Upper lobe of left lung (tissue), 6 donors: Measurements from ENCODE around the gene WBP2. TPM values are rescaled to one million over a fixed set of nuclear protein-coding genes. Genes with fewer than 3 reads are reported as not detected.

ENCODE experiments used
- ATAC-seq, 2 donors: fragments of 200-7000 bp; cut with Tn5 transposase; one replicate each; pipeline ENCODE4 v1.9.1; 2022; ENCODE audit warnings: mild to moderate bottlenecking in 2 of 2, moderate library complexity in 2 of 2; ENCODE audit not compliant: low FRiP score in 2 of 2
- DNase-seq, 2 donors: peaks; one replicate each; pipeline ENCODE4 v3.0.0-alpha.2; 2019 to 2020
- H3K27ac ChIP-seq, 4 donors: fragments of 200-600 bp; sonication (generic); one replicate each; pipeline ENCODE4 v1.5.1; 2016 to 2019
- H3K27me3 ChIP-seq, 4 donors: fragments of 200-600 bp; sonication (generic); one replicate each; pipeline ENCODE4 v1.5.1; 2017 to 2019
- H3K36me3 ChIP-seq, 4 donors: fragments of 200-600 bp; sonication (generic); one replicate each; pipeline ENCODE4 v1.5.1; 2016 to 2019
- H3K4me1 ChIP-seq, 4 donors: fragments of 200-600 bp; sonication (generic); one replicate each; pipeline ENCODE4 v1.5.1; 2018 to 2019
- H3K4me3 ChIP-seq, 4 donors: fragments of 200-600 bp; sonication (generic); one replicate each; pipeline ENCODE4 v1.5.1; 2017 to 2019; ENCODE audit warnings: mild to moderate bottlenecking in 2 of 4, moderate library complexity in 1 of 4
- H3K9me3 ChIP-seq, 4 donors: fragments of 200-600 bp; sonication (generic); one replicate each; pipeline ENCODE4 v1.5.1; 2018 to 2019
- EP300 ChIP-seq, 4 donors: sonication (generic); formaldehyde crosslinking; IDR thresholded peaks; one replicate each; pipeline ENCODE4 v1.5.1; 2017; ENCODE audit warnings: antibody characterized with exemption in 4 of 4, control low read depth in 2 of 4
- POLR2A ChIP-seq, 4 donors: fragments of 450-650 bp; IDR thresholded peaks; one replicate each; pipeline ENCODE4 v1.5.1; 2016 to 2017; ENCODE audit warnings: antibody characterized with exemption in 4 of 4, mild to moderate bottlenecking in 2 of 4
- POLR2AphosphoS5 ChIP-seq, 2 donors: sonication (generic); formaldehyde crosslinking; IDR thresholded peaks; one replicate each; pipeline ENCODE4 v1.5.1; 2017; ENCODE audit warnings: antibody characterized with exemption in 2 of 2
- WGBS, 2 donors: methylation state at CpG; one replicate each; pipeline ENCODE4 v1.1.5; 2017 to 2018; 5-methylcytosine and 5-hydroxymethylcytosine counted together
- total RNA-seq, 6 donors: library from RNA; depleted of rRNA in 4 of 6; stranded (reverse); fragments of >200 nt in 4 of 6; gene quantifications; one replicate each; pipeline versions ENCODE4 v1.1.0 to v1.2.1, GENCODE V29; 2016 to 2021
- TF ChIP-seq, protein P1 (sequence below), 6 experiments: fragments of 450-650 bp in 4 of 6; fragments of 200-600 bp in 2 of 6; sonication (generic) in 2 of 6; IDR thresholded peaks; one replicate each; pipeline ENCODE4 v1.5.1; 2016 to 2019; ENCODE audit warnings: antibody characterized with exemption in 6 of 6
- donor health status: DM: no; HTN: no; CAD: no; lungs with moderate emphysema.
- donor health status: DM: no; HTN: yes; CAD: no; lungs with severe emphysema.

The WBP2 gene
- total RNA-seq, 6 donors from 2014 or later = 70.1 to 183 (median 87.8) TPM

- peak overlapping the region in 1 of 4 donors; percentile 25 for H3K27ac ChIP-seq
- H3K9me3 ChIP-seq = no peaks in the 10 kb centered on the region
- H3K4me1 ChIP-seq = peaks cover 12 to 19% (median 15%) of the 10 kb centered on the region in 4 donors
- ATAC-seq (no peak), DNase-seq (no peak)
- no peak for TF ChIP-seq POLR2A (IDR thresholded peaks at IDR 0.05)
- TF ChIP-seq EP300 (IDR thresholded peaks at IDR 0.05) = no peak
- 34 to 69% methylated on average over 1 to 2 of the region's 2 CpGs for WGBS, 2 donors
- no peak overlapping the region for H3K4me3 ChIP-seq
- H3K27me3 ChIP-seq = no peaks in the 10 kb centered on the region
- peaks cover 17 to 79% (median 56%) of the 10 kb centered on the region in 4 donors for H3K36me3 ChIP-seq
Observed at GRCh38 chr17:75824666-75825065, 30.5 kb downstream of the WBP2 start.

DNA sequence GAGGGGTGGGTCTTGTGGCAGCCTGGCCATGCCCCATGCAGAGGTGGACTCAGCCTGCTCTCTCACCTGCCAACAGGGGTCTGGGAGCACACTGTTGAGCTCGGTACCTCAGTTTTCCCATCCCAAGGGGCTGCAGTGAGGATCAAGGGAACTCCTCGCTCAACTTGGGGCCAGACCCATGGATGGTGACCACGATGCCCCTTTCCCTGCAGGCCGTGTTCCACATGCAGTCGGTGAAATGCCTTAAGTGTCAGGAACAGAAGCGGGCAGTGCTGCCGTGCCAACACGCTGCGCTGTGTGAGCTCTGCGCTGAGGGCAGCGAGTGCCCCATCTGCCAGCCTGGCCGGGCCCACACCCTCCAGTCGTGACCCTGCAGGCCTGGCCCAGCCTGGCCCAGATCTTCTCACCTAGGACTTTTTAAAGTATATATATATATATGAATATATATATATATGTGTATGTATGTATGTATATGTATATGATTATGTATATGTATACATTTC lies 31.0 kb downstream of the WBP2 start:
- H3K36me3 ChIP-seq = peaks cover 22 to 81% (median 60%) of the 10 kb centered on the region in 4 donors
- ATAC-seq (no peak), DNase-seq (no peak)
- no peak overlapping the region for H3K27ac ChIP-seq
- WGBS, 2 donors = 92% methylated on average over 12 to 13 of the region's 13 CpGs
- no peaks in the 10 kb centered on the region for H3K9me3 ChIP-seq
- no peak overlapping the region for H3K4me3 ChIP-seq
- H3K27me3 ChIP-seq = no peaks in the 10 kb centered on the region
- H3K4me1 ChIP-seq = peaks cover 12 to 19% (median 15%) of the 10 kb centered on the region in 4 donors
- TF ChIP-seq, protein P1, sequence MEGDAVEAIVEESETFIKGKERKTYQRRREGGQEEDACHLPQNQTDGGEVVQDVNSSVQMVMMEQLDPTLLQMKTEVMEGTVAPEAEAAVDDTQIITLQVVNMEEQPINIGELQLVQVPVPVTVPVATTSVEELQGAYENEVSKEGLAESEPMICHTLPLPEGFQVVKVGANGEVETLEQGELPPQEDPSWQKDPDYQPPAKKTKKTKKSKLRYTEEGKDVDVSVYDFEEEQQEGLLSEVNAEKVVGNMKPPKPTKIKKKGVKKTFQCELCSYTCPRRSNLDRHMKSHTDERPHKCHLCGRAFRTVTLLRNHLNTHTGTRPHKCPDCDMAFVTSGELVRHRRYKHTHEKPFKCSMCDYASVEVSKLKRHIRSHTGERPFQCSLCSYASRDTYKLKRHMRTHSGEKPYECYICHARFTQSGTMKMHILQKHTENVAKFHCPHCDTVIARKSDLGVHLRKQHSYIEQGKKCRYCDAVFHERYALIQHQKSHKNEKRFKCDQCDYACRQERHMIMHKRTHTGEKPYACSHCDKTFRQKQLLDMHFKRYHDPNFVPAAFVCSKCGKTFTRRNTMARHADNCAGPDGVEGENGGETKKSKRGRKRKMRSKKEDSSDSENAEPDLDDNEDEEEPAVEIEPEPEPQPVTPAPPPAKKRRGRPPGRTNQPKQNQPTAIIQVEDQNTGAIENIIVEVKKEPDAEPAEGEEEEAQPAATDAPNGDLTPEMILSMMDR (IDR thresholded peaks at IDR 0.05) = no peak
- TF ChIP-seq POLR2AphosphoS5 (IDR thresholded peaks at IDR 0.05) (no peak), POLR2A (IDR thresholded peaks at IDR 0.05) (no peak), EP300 (IDR thresholded peaks at IDR 0.05) (no peak)

GRCh38 chr17:75823257-75824041 lies 31.7 kb downstream of the WBP2 start:
- Histone ChIP-seq H3K27me3 (no peaks in the 10 kb centered on the region), H3K36me3 (peaks cover 17 to 81% (median 60%) of the 10 kb centered on the region in 4 donors), H3K4me1 (peaks cover 12 to 17% (median 15%) of the 10 kb centered on the region in 4 donors), H3K4me3 (no peak overlapping the region), H3K9me3 (no peaks in the 10 kb centered on the region), H3K27ac (no peak overlapping the region)
- TF ChIP-seq POLR2AphosphoS5 (IDR thresholded peaks at IDR 0.05) (no peak), EP300 (IDR thresholded peaks at IDR 0.05) (no peak)
- ATAC-seq = no peak
- 85 to 90% methylated on average over 21 to 28 of the region's 28 CpGs for WGBS, 2 donors
- no peak for DNase-seq

DNA sequence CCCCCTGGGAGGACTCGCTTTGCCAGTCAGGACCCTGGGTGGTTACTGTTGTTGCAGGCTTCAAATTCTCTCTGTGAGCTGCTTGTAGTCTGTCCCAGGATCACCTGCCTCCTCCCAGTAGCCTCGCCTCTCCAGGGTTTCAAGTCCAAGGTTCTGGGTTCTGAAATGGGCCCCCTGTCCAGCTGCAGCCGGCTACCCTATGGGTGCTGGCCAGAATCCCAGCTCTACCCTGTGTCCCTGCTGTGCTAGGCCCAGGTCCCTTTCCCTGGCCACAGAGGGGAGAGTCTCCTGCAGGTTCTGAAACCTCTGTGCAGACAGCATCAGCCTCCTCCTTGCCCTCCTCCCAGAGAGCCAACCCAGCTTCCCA lies 32.4 kb downstream of the WBP2 start:
- H3K4me1 ChIP-seq = peaks cover 9 to 10% (median 10%) of the 10 kb centered on the region in 4 donors
- ATAC-seq = no peak
- 90% methylated on average over 2 to 3 of the region's 3 CpGs for WGBS, 2 donors

DNA sequence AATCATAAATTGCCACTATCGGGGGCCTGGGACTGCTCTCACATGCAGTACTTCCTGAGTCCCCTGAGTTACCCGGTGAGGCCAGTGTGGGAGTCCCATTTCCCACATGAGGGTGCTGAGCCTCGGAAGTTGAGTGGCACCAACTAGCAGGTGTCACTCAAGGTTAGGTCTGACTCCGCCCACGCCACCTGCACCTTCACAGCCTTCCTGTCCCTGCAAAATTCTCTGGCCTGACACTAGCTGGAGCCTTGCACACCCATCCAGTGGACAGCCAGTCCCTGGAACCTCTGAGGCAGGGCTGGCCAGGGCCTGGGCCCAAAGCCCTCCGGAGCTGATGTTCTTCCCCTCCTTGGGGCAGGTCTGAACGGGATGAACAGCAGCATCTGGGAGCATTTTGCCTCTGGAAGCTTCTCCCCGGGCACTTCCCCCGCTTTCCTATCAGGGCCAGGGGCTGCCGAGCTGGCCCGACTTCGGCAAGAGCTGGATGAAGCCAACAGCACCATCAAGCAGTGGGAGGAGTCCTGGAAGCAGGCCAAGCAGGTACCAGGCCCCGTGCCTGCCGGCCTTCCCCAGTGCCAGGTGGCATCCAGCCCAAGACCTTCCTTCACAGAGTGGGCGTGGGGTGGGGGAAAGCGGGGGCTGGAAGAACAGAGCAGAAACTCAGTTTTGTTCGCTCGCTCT lies 32.9 kb downstream of the WBP2 start:
- DNase-seq = no peak
- WGBS, 2 donors = 54 to 58% methylated on average over 7 to 18 of the region's 18 CpGs

More for the DNA sequence above, 32.4 kb downstream of the WBP2 start:
- no peak for DNase-seq
- Histone ChIP-seq H3K27me3 (no peaks in the 10 kb centered on the region), H3K4me3 (no peak overlapping the region), H3K9me3 (no peaks in the 10 kb centered on the region), H3K36me3 (peaks cover 17 to 85% (median 64%) of the 10 kb centered on the region in 4 donors), H3K27ac (no peak overlapping the region)
- TF ChIP-seq POLR2A (IDR thresholded peaks at IDR 0.05) (no peak), EP300 (IDR thresholded peaks at IDR 0.05) (no peak), POLR2AphosphoS5 (IDR thresholded peaks at IDR 0.05) (no peak)
- TF ChIP-seq, protein P1 (IDR thresholded peaks at IDR 0.05) = no peak

More for the DNA sequence above, 32.9 kb downstream of the WBP2 start:
- Histone ChIP-seq H3K27ac (no peak overlapping the region), H3K4me3 (no peak overlapping the region), H3K4me1 (peaks cover 3 to 5% (median 5%) of the 10 kb centered on the region in 4 donors), H3K27me3 (no peaks in the 10 kb centered on the region), H3K36me3 (peaks cover 17 to 91% (median 69%) of the 10 kb centered on the region in 4 donors), H3K9me3 (no peaks in the 10 kb centered on the region)
- TF ChIP-seq EP300 (IDR thresholded peaks at IDR 0.05) (no peak), POLR2AphosphoS5 (IDR thresholded peaks at IDR 0.05) (no peak), POLR2A (IDR thresholded peaks at IDR 0.05) (no peak)
- TF ChIP-seq, protein P1 (IDR thresholded peaks at IDR 0.05) = no peak
- ATAC-seq = no peak
